IMR-90 (cell line): ENCODE data around the gene E2F8.

Experiments
- MAZ ChIP-seq: IDR thresholded peaks from 2 replicates; pipeline ENCODE4 v1.6.1; 2012; ENCODE audit warnings: low read depth, mild to moderate bottlenecking, low read length, improper control_type of control experiment, moderate library complexity, borderline replicate concordance
- RAD21 ChIP-seq: IDR thresholded peaks from 2 replicates; pipeline ENCODE4 v1.6.1; 2012; ENCODE audit warnings: low read length, improper control_type of control experiment
- RFX5 ChIP-seq: IDR thresholded peaks from 2 replicates; pipeline ENCODE4 v1.8.0; 2012; ENCODE audit warnings: low read depth, mild to moderate bottlenecking, low read length, moderate library complexity
- SMC3 ChIP-seq: fragments of 150-350 bp; IDR thresholded peaks from 2 replicates; pipeline ENCODE4 v1.6.1; 2016; ENCODE audit warnings: low read depth, mild to moderate bottlenecking, antibody characterized with exemption, low read length, moderate library complexity
- TF ChIP-seq, protein P1 (sequence below): conservative IDR thresholded peaks from 2 replicates; pipeline ENCODE4 v1.5.1; 2012; ENCODE audit warnings: mild to moderate bottlenecking, low read depth, low read length, improper control_type of control experiment
- TF ChIP-seq, protein P2 (sequence below): fragments of 150-350 bp; IDR thresholded peaks from 2 replicates; pipeline ENCODE4 v1.6.1; 2017; ENCODE audit warnings: mild to moderate bottlenecking, antibody characterized with exemption, low read length, low read depth
- TF ChIP-seq, protein P3 (sequence below): fragments of 150-350 bp; IDR thresholded peaks from 2 replicates; pipeline ENCODE4 v1.6.1; 2016; ENCODE audit warnings: low read depth, mild to moderate bottlenecking, low read length, moderate library complexity, borderline replicate concordance

DNA sequence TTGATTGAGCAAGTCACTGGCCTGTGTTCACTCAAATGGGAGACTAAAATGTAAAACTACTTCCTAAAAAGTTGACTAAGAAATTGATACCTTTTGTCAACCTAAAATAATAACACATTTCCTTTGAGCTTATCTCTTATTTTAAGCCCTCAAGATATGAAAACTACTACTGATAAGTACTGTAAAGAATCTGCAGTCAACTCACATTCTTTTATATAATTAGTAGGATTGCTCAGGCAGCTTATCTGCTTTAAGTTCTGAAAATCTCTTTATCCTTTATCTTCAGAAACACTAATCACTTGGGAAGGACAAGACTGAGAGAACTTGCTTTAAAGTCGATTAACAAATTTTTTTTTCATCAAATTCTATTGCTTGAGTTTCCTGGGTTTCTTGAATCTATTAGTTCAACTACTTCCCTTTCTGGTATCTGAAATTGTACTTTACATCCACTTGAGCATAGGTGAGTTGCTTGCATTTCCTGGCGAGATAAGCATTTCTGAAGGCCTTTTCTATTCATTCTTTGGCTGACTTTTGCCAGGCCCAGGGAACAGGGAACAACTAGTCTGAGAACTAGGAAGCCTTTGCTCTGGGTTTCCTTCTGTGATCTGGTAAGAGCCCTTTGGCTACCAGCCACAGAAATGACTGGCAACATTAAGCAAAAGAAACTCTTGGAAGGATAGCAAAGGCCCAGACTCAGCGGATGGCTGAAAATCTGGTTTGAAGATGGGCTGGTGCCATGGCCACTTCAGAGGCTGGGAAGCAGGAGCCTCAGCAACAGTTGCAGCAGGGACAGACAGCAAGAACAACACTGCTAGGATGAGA, 19.6 kb downstream of the E2F8 start:
- TF ChIP-seq, protein P1, sequence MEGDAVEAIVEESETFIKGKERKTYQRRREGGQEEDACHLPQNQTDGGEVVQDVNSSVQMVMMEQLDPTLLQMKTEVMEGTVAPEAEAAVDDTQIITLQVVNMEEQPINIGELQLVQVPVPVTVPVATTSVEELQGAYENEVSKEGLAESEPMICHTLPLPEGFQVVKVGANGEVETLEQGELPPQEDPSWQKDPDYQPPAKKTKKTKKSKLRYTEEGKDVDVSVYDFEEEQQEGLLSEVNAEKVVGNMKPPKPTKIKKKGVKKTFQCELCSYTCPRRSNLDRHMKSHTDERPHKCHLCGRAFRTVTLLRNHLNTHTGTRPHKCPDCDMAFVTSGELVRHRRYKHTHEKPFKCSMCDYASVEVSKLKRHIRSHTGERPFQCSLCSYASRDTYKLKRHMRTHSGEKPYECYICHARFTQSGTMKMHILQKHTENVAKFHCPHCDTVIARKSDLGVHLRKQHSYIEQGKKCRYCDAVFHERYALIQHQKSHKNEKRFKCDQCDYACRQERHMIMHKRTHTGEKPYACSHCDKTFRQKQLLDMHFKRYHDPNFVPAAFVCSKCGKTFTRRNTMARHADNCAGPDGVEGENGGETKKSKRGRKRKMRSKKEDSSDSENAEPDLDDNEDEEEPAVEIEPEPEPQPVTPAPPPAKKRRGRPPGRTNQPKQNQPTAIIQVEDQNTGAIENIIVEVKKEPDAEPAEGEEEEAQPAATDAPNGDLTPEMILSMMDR: no peak
- TF ChIP-seq RAD21: no peak
- TF ChIP-seq MAZ: no peak
- TF ChIP-seq RFX5: no peak
- TF ChIP-seq, protein P2, sequence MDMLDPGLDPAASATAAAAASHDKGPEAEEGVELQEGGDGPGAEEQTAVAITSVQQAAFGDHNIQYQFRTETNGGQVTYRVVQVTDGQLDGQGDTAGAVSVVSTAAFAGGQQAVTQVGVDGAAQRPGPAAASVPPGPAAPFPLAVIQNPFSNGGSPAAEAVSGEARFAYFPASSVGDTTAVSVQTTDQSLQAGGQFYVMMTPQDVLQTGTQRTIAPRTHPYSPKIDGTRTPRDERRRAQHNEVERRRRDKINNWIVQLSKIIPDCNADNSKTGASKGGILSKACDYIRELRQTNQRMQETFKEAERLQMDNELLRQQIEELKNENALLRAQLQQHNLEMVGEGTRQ: no peak
- TF ChIP-seq SMC3: no peak
- TF ChIP-seq, protein P3, sequence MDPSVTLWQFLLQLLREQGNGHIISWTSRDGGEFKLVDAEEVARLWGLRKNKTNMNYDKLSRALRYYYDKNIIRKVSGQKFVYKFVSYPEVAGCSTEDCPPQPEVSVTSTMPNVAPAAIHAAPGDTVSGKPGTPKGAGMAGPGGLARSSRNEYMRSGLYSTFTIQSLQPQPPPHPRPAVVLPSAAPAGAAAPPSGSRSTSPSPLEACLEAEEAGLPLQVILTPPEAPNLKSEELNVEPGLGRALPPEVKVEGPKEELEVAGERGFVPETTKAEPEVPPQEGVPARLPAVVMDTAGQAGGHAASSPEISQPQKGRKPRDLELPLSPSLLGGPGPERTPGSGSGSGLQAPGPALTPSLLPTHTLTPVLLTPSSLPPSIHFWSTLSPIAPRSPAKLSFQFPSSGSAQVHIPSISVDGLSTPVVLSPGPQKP: no peak
